Activated naive CD8-positive, alpha-beta T cell treated with anti-CD3 and anti-CD28 coated beads, Interleukin-2, amount 10 ng/mL, durations not matched to agents 7 days and 5 days (primary cell): ENCODE results near the gene ADAMTSL2. TPM values are rescaled to one million over a fixed set of nuclear protein-coding genes. Genes with fewer than 3 reads are reported as not detected.

Experiments
- ATAC-seq: fragments of 150-1000 bp; cut with Tn5 transposase; one replicate; pipeline ENCODE4 v1.10.0; 2021; ENCODE audit warnings: low read depth, moderate library complexity
- POLR2A ChIA-PET: fragments of 350-600 bp; sonication (Branson Sonifier 250); formaldehyde crosslinking; loops from one replicate; lab custom pipeline; 2021; ENCODE audit warnings: antibody characterized with exemption; lab: Charles Lee
- DNase-seq: peaks from one replicate; pipeline ENCODE4 v3.0.0; 2021
- H3K27ac Mint-ChIP-seq: one replicate; pipeline ENCODE4 v1.8.0; 2022; ENCODE audit warnings: mild to moderate bottlenecking, mixed read lengths
- H3K27me3 Mint-ChIP-seq: one replicate; pipeline ENCODE4 v1.8.0; 2022; ENCODE audit warnings: mild to moderate bottlenecking, moderate library complexity, mixed read lengths
- H3K36me3 Mint-ChIP-seq: one replicate; pipeline ENCODE4 v1.8.0; 2021; ENCODE audit warnings: mild to moderate bottlenecking, mixed read lengths
- H3K4me1 Mint-ChIP-seq: one replicate; pipeline ENCODE4 v1.8.0; 2021; ENCODE audit warnings: mixed read lengths
- H3K4me3 Mint-ChIP-seq: one replicate; pipeline ENCODE4 v1.8.0; 2022; ENCODE audit warnings: mild to moderate bottlenecking, moderate library complexity, mixed read lengths
- H3K9me3 Mint-ChIP-seq: one replicate; pipeline ENCODE4 v1.8.0; 2021; ENCODE audit warnings: mixed read lengths
- total RNA-seq, 2 experiments: library from RNA; stranded (reverse); gene quantifications; one replicate each; pipeline ENCODE4 v1.2.3, GENCODE V29; 2021

Gene ADAMTSL2
- total RNA-seq, 2 experiments from 2014 or later: 0.17 to 0.20 TPM

DNA sequence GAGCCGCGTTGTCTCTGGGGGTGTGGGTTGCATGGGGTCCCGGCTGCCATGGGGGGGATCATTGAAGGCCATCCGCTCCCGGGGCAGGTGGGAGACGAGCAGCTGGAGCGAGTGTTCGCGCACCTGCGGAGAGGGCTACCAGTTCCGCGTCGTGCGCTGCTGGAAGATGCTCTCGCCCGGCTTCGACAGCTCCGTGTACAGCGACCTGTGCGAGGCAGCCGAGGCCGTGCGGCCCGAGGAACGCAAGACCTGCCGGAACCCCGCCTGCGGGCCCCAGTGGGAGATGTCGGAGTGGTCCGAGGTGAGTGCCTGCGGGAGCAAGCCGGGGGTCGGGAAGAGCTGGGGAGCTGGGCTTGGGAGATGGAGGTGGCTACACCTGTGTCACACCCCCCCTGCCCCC lies 33.7 kb downstream of the ADAMTSL2 start:
- Mint-ChIP-seq H3K4me3 (no peak overlapping the region), H3K27me3 (no peaks in the 10 kb centered on the region), H3K36me3 (no peaks in the 10 kb centered on the region), H3K4me1 (no peaks in the 10 kb centered on the region), H3K9me3 (no peaks in the 10 kb centered on the region), H3K27ac (no peak overlapping the region)
- POLR2A ChIA-PET: no interaction called here
- no peak for ATAC-seq
- DNase-seq: no peak

DNA sequence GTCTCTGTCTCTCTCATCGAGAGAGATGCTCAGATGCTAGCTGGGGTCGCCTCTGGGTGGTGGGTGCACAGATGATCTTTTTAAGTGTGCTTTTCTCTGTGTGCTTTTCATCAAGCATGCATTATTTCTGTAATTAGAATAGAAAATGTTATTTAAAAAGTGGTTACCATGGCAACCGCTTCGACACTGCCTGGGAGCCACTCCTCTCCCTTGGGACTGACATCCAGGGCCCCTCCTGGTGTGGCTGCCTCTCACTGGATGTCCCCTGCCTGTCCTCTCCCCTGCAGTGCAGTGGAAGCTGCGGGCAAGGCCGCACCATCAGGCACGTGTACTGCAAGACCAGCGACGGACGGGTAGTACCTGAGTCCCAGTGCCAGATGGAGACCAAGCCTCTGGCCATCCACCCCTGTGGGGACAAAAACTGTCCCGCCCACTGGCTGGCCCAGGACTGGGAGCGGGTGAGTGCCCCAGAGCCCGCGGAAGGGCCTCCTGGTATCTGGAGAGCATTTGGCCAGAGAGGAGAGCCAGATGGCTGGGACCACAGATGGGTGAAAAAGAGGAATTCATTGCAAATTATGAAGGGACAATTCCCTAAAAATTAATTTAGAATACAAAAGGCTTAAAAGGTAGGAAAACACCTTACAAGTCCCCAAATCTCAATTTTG lies 34.7 kb downstream of the ADAMTSL2 start:
- no peaks in the 10 kb centered on the region for H3K4me1 Mint-ChIP-seq
- H3K9me3 Mint-ChIP-seq: no peaks in the 10 kb centered on the region
- H3K4me3 Mint-ChIP-seq: no peak overlapping the region
- DNase-seq (no peak), ATAC-seq (no peak)
- no peak overlapping the region for H3K27ac Mint-ChIP-seq
- POLR2A ChIA-PET: interaction anchor here (0.8 kb wide), 1 partner anchor 15 kb away, joined by 3 read pairs; no protein-coding TSS in a partner anchor
- no peaks in the 10 kb centered on the region for H3K36me3 Mint-ChIP-seq
- H3K27me3 Mint-ChIP-seq: no peaks in the 10 kb centered on the region

GRCh38 chr9:133569891-133570690 lies 35.6 kb downstream of the ADAMTSL2 start:
- H3K27ac Mint-ChIP-seq: no peak overlapping the region
- no peaks in the 10 kb centered on the region for H3K36me3 Mint-ChIP-seq
- no peaks in the 10 kb centered on the region for H3K27me3 Mint-ChIP-seq
- H3K9me3 Mint-ChIP-seq: no peaks in the 10 kb centered on the region
- POLR2A ChIA-PET: interaction anchor here (0.8 kb wide), 1 partner anchor 14 kb away, joined by 3 read pairs; no protein-coding TSS in a partner anchor
- peak; percentile 12 for ATAC-seq
- H3K4me3 Mint-ChIP-seq: no peak overlapping the region
- H3K4me1 Mint-ChIP-seq: no peaks in the 10 kb centered on the region
- DNase-seq: no peak

GRCh38 chr9:133570691-133571080 lies 36.2 kb downstream of the ADAMTSL2 start:
- DNase-seq: no peak
- Mint-ChIP-seq H3K9me3 (no peaks in the 10 kb centered on the region), H3K4me3 (no peak overlapping the region), H3K27me3 (no peaks in the 10 kb centered on the region), H3K27ac (no peak overlapping the region), H3K36me3 (no peaks in the 10 kb centered on the region), H3K4me1 (no peaks in the 10 kb centered on the region)
- POLR2A ChIA-PET: no interaction called here
- ATAC-seq: no peak

DNA sequence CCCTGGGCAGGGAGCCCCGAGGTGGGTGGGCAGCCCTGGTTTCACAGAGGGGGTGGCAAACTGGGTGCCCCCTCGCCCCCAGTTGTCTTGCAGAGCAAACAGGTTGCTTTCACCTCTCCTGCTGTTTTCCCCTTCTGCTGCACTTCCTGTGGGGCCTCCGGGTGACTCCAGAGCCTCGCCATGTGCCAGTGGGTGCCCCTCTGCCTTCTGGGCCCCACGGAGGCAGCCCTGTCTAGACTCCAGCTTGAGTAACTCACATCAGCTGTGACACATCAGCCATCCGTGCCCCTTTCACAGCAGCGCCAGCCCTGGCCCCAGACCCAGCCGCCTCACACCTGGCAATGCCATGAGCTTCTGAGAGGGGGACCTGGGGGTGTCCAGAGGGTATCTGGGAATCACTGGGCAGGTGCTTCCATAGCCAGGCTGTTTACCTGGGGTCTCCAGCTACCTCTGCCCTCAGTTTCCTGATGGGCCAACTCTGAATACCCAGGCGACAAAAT lies 36.9 kb downstream of the ADAMTSL2 start:
- ATAC-seq (no peak), DNase-seq (no peak)
- no peaks in the 10 kb centered on the region for H3K4me1 Mint-ChIP-seq

GRCh38 chr9:133571896-133572595 lies 37.5 kb downstream of the ADAMTSL2 start:
- POLR2A ChIA-PET: no interaction called here
- H3K27ac Mint-ChIP-seq: no peak overlapping the region
- no peaks in the 10 kb centered on the region for H3K9me3 Mint-ChIP-seq
- H3K36me3 Mint-ChIP-seq: no peaks in the 10 kb centered on the region
- H3K4me3 Mint-ChIP-seq: no peak overlapping the region
- H3K4me1 Mint-ChIP-seq: peaks cover 2% of the 10 kb centered on the region
- ATAC-seq (no peak), DNase-seq (no peak)
- H3K27me3 Mint-ChIP-seq: no peaks in the 10 kb centered on the region

More for the DNA sequence above, 36.9 kb downstream of the ADAMTSL2 start:
- Mint-ChIP-seq H3K27ac (no peak overlapping the region), H3K9me3 (no peaks in the 10 kb centered on the region), H3K36me3 (no peaks in the 10 kb centered on the region), H3K4me3 (no peak overlapping the region), H3K27me3 (no peaks in the 10 kb centered on the region)
- POLR2A ChIA-PET: no interaction called here

GRCh38 chr9:133572821-133573361 lies 38.4 kb downstream of the ADAMTSL2 start:
- H3K36me3 Mint-ChIP-seq: no peaks in the 10 kb centered on the region
- POLR2A ChIA-PET: no interaction called here
- no peaks in the 10 kb centered on the region for H3K9me3 Mint-ChIP-seq
- no peak for ATAC-seq
- H3K27ac Mint-ChIP-seq: no peak overlapping the region
- H3K4me3 Mint-ChIP-seq: no peak overlapping the region
- peaks cover 2% of the 10 kb centered on the region for H3K4me1 Mint-ChIP-seq
- peaks cover 5% of the 10 kb centered on the region for H3K27me3 Mint-ChIP-seq
- DNase-seq: no peak

GRCh38 chr9:133573791-133574515 lies 39.4 kb downstream of the ADAMTSL2 start:
- no peak for ATAC-seq
- Mint-ChIP-seq H3K27me3 (peaks cover 10% of the 10 kb centered on the region), H3K4me3 (no peak overlapping the region), H3K9me3 (no peaks in the 10 kb centered on the region), H3K4me1 (peaks cover 2% of the 10 kb centered on the region), H3K36me3 (no peaks in the 10 kb centered on the region), H3K27ac (no peak overlapping the region)
- POLR2A ChIA-PET: no interaction called here
- no peak for DNase-seq

DNA sequence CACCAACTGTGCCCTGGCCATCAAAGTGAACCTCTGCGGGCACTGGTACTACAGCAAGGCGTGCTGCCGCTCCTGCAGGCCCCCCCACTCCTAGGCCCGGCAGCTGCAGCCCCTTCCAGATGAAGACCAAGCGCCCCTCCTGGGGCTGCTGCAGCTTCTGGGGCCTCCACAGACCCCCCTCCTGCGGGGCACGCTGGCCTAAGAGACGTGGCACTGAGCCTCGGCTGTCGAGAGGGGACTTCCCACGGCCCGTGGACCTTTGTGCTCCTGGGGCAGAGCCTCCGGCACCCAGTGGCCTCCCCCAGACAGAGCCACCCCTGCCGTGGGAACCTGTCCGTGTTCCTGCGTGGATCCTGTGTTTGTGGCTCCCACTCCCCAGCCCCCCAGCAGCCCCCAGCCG lies 40.3 kb downstream of the ADAMTSL2 start:
- POLR2A ChIA-PET: no interaction called here
- no peak for ATAC-seq
- H3K27ac Mint-ChIP-seq: no peak overlapping the region
- H3K4me1 Mint-ChIP-seq: peaks cover 2% of the 10 kb centered on the region
- H3K27me3 Mint-ChIP-seq: peaks cover 15% of the 10 kb centered on the region
- no peak overlapping the region for H3K4me3 Mint-ChIP-seq
- no peaks in the 10 kb centered on the region for H3K36me3 Mint-ChIP-seq
- H3K9me3 Mint-ChIP-seq: no peaks in the 10 kb centered on the region
- DNase-seq: no peak

DNA sequence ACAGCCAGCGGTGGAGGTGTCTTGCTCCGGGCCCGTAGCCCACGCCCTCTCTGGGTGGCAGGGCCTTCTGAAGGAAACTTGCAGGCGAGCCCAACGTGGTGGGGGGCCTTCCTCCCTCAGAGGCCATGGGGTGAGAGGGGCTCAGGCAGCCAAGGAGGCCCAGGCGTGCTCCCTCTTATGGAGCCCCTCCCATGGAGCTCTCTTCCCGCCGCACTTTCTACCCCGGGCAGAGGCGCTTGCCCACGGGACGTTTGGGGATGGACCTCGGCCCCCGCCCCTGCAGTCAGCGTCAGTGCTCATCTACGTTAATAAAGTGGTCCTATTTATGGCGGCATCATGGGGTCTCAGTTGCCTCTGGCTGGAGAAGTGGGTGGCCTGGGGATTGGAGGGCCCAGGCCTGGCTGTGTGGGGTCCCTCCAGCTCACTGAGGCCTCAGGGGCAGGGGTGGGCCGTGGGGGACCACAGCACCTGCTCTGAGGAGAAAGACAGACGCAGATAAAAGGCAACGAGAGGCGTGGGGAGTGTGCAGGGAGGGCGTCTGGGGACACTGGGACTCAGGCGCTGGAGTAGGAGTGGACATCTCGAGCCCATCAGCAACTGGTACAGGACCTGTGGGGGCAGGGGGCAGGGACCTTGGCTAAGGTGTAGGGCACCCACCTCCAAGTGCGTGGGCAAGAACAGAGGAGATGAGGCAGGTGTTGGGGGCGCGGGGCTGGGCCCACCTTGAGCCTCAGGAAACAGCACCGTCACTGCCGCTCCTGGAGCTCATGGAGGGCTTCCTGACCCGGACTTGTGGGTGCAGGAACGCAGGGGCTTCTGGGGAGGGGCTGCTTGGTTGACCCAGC lies 40.9 kb downstream of the ADAMTSL2 start:
- H3K27me3 Mint-ChIP-seq: peaks cover 21% of the 10 kb centered on the region
- H3K9me3 Mint-ChIP-seq: no peaks in the 10 kb centered on the region
- POLR2A ChIA-PET: interaction anchor here (0.6 kb wide), 1 partner anchor 535 kb away, joined by 3 read pairs; no protein-coding TSS in a partner anchor
- no peak overlapping the region for H3K27ac Mint-ChIP-seq
- DNase-seq: no peak
- peaks cover 2% of the 10 kb centered on the region for H3K4me1 Mint-ChIP-seq
- no peak overlapping the region for H3K4me3 Mint-ChIP-seq
- no peak for ATAC-seq
- H3K36me3 Mint-ChIP-seq: no peaks in the 10 kb centered on the region

DNA sequence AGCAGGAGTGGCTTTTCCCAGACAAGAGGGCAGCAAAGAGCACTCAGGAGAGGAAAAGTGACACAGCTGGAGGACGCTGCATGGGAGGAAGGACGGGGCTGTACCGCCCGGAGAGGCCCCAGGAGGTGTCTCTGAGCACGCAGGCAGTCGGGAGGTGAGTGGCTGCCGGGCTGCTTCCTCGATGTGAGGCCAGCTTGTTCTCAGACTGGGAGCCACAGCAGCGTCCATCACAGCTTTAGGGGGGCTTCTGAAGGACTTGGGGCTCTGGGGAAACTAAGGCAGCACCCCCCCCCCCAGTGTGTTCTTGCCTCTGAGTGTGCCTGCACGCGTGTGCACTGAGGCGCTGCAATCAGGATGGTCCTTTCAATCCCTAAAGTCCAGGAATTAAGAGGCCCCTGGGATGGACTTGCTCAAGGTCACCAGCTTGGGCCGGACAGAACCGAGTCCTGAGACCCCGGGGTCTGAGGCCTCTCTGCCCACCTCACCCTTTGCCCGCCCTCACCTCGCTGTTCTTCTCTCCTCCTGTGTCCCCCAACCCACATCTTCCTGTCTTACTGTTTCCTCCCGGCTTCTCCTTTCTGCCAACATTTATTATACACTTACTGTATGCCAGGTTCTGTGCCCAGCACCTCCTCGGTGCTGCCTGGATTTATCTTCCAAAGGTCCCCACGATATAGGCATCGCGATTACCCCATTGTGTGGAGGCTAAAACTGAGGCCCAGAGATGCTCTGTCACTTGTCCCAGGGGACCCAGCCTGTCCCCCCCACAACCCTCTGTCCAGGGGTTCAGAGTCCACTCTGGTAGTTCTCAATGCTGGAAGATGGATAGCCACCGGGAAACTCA lies 41.7 kb downstream of the ADAMTSL2 start:
- POLR2A ChIA-PET: interaction anchor here (0.6 kb wide), 1 partner anchor 534 kb away, joined by 3 read pairs; no protein-coding TSS in a partner anchor
- no peaks in the 10 kb centered on the region for H3K36me3 Mint-ChIP-seq
- H3K27me3 Mint-ChIP-seq: peaks cover 28% of the 10 kb centered on the region
- peaks cover 2% of the 10 kb centered on the region for H3K4me1 Mint-ChIP-seq
- DNase-seq (no peak), ATAC-seq (no peak)
- no peak overlapping the region for H3K4me3 Mint-ChIP-seq
- no peak overlapping the region for H3K27ac Mint-ChIP-seq
- H3K9me3 Mint-ChIP-seq: no peaks in the 10 kb centered on the region
